HG03095 (cell line): Measurements from ENCODE around the gene NUP188.

Experiments
- ATAC-seq: cut with Tn5 transposase; IDR thresholded peaks from one replicate; pipeline ENCODE4 v1.9.1; 2021; ENCODE audit warnings: moderate library complexity; ENCODE audit not compliant: unreplicated experiment

NUP188 gene

GRCh38 chr9:128947527-128948301 lies at the start of gene NUP188, which contains the start of gene DOLK:
Gene NUP188 (plus strand): TSS chr9:128947699. CDS start chr9:128947720, 21 bp downstream.
Gene DOLK (minus strand): TSS chr9:128947603. CDS start chr9:128947303, 300 bp downstream.
- peak; percentile 61 for ATAC-seq

GRCh38 chr9:128898382-128898781 lies 49.1 kb upstream of the NUP188 start:
- no peak for ATAC-seq

- no peak for ATAC-seq
Measured at GRCh38 chr9:128898845-128899565, 48.5 kb upstream of the NUP188 start.

GRCh38 chr9:128899566-128900322 lies 47.8 kb upstream of the NUP188 start:
- no peak for ATAC-seq

GRCh38 chr9:128901379-128901778 lies 46.1 kb upstream of the NUP188 start:
- ATAC-seq, result no peak

- no peak for ATAC-seq
Measured at GRCh38 chr9:128901822-128902221, 45.7 kb upstream of the NUP188 start.

DNA sequence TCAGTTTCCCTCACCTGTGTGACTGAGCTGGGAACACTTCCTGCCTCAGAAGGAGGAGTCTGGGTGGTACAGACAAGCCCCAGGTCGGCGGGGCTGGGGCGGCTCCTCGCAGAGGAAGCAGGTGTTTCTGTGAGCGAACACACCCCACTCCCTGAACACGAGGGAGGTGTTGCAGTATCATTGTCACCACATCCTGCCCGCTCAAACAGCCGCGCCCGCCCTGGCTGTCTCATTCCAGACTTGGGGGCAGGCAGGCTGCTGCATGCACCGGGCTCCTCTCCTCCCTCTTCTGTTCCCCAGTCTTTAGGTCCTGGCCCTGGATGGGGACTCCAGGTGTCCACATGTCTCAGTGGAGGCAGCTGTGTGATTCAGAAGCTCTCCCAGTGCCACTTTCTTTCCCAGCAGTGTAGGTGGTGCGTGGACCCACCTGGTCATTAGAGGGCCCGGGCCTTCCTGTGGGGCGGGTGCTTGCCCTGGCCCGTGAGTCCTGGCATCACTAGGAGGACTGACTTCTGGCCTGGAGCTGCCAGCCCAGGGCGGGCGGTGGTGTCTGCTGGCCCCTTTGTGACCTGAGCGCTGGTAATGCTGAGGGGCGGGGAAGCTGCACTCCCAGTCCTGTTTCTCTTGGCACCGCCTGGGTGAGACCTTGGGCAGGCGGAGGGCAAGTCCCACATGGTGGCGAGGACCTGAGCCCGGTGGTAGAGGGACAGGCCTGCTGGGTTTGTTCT lies 45.0 kb upstream of the NUP188 start:
- ATAC-seq, result peak; percentile 78

DNA sequence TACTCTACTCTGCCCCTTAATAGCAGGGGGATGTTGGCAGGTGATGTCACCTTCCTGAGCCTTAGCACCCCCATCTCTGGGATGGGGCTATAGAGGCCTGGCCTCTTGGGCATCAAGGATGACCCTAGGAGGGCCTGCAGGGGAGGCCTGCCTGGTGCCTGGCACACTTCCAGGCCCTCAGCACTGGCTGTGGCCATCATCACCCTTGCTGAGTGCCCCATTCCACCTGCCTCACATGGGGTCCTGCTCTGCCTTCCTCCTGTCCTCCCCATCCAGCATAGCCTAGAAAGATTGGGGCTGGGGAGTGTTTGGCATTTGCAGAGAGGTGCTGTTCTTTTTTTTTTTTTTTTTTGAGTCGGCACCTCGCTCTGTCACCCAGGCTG lies 44.4 kb upstream of the NUP188 start:
- no peak for ATAC-seq

DNA sequence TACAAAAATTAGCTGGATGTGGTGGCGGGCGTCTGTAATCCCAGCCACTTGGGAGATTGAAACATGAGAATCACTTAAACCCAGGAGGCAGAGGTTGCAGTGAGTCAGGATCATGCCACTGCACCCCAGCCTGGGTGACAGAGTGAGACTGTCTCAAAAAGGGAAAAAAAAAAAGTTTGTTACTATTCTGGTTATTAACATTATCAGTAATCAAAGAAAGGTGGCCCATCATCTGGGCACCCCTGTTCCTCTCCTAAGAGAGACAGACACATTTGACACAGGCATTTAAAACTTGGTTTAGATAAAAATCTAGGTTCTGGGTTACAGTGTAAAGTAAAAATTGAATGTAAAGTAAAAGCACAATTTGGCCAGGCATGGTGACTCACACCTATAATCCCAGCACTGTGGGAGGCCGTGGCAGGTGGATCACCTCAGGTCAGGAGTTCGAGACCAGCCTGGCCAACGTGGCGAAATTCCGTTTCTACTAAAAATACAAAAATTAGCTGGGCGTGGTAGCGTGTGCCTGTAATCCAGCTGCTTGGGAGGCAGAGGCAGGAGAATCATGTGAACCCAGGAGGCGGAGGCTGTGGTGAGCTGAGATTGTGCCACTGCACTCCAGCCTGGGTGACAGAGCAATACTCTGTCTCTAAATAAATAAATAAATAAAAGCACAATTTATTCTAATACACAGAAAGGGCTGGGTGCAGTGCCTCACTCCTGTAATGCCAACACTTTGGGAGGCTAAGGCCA lies 43.5 kb upstream of the NUP188 start:
- no peak for ATAC-seq

DNA sequence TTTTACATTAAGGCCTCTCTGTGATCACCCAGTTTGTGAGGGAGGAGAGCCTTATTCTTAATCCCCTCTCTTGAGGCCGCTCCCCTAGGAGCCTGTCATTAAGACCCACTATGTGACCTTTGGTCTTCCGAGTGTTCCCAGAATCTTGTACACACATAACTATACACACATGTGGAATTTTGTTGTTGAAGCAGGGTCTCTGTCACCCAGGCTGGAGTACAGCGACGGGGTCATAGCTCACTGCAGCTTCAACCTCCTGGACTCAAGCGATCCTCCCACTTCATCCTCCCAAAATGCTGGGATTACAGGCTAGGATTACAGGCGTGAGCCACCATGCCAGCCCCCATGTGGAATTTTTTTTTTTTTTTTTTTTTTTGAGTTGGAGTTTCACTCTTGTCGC lies 41.5 kb upstream of the NUP188 start:
- no peak for ATAC-seq

DNA sequence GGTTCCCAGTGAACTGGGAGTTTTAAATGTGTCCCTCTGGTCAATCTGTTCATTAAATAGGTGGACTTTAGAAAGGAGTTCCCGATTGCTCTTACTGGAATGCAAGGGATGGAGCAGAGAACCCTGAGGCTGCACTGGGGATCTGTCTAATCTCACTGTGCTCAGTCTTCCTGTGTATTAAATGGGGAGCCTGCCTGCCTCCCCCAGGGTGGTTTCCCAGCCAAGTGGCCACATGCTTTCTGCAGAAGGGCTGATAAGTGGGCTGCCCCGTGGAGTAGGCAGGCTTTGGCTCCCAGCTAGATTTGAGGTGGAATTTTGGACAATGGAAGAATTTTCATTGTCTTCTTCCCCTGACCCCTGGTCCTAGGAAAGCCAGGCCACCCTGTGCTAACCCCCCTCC lies 40.8 kb upstream of the NUP188 start:
- ATAC-seq, result no peak

GRCh38 chr9:128908372-128908771 lies 39.1 kb upstream of the NUP188 start:
- ATAC-seq, result no peak

- ATAC-seq, result no peak
Measured at GRCh38 chr9:128909859-128910258, 37.6 kb upstream of the NUP188 start.

DNA sequence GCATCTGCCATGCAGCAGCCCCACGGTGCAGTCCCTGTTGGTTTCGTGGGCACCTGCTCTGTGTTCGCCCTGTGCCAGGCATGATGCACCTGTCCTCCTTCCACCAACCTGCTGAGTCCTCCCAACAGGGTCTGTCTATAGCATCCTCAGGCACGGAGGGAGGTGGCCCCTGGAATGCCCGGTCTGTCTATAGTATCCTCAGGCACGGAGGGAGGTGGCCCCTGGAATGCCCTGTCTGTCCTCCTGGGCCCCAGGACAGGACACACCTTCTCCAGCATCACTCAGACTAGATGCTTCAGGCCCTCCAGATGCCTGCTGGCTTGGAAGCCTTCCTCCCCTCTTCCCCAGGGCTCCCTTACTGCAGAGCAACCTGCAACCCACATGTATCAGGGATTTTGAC lies 36.6 kb upstream of the NUP188 start:
- ATAC-seq, result no peak

- ATAC-seq, result no peak
Measured at GRCh38 chr9:128911529-128912035, 35.9 kb upstream of the NUP188 start.

DNA sequence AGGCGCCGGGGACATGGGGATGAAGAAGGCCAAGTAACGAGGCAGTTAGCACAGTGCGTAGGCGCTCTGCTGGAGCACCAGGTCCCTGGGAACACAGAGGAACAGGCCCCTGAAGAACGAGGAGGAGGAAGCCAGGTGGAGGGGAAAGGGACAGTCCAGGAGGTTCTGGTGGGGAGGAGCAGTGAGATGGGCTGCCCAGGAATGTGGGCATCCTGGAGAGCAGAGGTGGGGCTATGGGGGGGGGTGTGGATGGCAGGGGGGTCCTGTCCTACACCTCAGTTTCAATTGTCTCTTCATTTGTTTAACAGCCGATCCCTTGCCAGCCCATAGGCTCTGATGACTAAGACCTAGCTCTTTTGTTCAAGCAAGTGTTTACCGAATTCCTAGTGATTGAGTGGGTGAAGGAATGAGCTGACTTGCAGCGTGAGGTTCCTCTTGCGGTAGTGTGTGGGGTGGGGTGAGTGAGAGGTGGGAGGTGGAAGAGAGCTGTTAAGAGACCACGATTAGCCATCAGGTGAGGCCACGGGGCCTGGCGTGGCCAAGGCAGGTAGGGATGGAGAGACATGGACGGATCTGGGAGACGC lies 35.1 kb upstream of the NUP188 start:
- no peak for ATAC-seq

DNA sequence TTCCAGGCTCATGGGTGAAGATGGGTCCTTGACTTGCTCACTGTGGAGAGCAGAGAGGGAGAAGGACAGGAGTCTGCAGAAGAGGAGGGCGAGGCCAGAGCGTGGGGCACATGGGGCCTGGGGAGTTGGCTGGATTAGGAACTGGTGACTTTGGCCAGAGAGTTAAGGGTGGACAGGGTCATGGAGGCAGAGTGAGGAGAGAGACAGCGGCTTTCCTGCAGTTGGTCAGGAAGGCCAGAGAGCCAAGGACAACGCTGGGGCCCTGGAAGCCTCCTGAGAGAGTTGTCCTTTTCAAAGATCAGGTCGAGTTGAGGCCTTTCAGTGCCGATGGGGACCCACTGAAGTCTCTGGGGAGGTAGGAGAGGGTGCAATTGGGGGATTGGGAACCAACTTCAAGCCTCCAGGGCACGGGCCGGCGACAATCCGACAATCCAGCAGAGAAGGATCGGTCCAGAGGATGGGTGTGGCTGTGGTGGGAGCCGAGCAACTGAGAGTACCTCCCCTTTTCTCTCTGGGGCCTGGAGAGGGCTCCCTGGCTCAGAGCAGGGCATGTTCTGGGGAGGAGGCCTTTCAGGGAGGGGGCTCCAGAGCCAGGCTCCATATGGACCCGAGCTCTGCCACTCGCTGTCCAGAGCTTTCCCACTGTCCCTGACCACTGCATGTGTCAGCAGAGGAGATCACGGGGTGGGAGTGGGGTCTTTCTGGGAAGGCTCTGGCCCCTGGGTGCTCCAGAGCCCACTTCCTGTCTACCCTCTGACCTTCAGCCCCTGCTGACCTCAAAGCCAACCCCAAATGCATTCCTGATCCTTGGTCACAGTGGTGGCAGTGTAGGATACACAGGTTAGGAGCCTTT lies 34.2 kb upstream of the NUP188 start:
- ATAC-seq, result no peak

DNA sequence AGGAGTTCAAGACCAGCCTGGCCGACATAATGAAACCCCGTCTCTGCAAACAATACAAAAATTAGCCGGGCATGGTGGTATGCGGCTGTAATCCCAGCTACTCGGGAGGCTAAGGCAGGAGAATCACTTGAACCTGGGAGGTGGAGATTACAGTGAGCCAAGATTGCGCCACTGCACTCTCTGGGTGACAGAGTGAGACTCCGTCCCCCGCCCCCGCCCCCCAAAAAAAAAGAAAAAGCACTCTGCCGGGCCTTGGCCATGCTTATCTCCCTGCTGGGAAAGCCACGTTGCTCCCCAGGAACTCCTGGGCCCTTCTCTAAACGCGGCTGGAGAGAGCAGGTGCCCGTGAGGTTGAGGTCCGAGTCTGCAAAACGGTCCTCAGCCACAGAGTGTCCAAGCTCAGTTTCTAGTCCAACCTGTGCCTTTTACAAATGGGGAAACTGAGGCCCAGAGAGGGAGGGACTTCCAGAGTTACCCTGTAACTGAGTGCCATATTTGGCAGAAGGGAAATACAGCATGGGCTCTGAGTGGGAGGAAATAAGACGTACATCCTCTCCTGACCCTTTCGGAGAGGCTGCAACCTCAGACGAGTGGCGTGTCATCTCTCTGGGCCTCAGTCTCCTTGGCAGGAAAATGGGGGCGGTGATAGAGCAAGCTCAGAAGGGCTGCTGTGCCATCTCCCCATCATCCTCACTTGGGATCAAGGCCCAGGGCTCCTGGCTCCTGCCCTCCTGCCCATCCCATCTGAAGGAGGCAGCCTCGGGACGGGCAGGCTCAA lies 33.3 kb upstream of the NUP188 start:
- no peak for ATAC-seq
